NCI-H2196 (cell line): ENCODE data around the gene CDC42EP5.
"Not testable (repeated sequence)": the region's sequence is repeated elsewhere in the genome, so short reads cannot be mapped to it uniquely, and the experiment has no call there.

Experiments
- DNase-seq: peaks from one replicate; lab custom pipeline; 2025; ENCODE audit not compliant: unreplicated experiment; lab: John Stamatoyannopoulos, UW

CDC42EP5 gene, protein sequence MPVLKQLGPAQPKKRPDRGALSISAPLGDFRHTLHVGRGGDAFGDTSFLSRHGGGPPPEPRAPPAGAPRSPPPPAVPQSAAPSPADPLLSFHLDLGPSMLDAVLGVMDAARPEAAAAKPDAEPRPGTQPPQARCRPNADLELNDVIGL

DNA sequence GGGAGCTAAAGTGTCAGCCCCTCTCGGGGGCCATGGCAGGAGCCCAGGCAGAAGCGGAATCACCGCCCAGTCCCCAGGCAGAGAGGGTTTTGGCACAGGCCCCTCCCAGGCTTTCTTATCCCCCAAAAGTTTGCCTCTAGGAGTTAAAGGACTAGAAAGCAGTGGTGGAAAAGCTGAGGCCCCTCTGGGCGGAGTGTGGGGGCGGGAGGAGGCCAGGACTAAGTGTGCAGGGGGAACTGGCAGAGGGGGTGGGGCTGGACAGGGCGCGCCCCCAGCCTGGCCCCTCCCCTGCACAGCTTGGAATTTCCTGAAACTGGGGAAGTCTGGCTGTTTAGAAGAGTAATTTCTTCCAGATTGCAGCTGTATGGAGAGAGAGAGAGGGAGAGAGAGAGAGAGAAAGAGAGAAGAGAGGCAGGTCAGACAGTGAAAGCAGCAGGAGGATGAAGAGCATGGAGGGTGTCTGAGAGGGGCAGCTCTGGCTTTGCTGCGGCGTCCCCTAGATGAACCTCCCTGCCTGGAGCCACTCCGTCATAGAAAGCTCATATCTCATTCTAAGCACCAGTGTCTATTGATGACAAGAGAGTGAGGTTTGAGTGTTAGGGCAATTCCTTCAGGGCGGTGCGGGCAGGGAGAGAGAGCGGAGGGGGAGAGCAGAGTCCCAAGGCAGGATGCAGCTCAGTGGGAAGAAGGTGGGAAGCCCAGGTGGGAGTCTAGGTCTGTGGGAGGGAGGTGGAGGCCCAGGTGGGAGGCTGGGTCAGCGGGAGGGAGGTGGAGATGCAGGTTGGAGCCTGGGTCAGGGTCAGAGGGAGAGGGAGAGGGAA, at the start of gene CDC42EP5:
CDC42EP5 (minus strand) TSS at position 226 of the 821 bp plus-strand sequence. CDS start 7,749 bp downstream, outside the sequence.
- DNase-seq = no peak

DNA sequence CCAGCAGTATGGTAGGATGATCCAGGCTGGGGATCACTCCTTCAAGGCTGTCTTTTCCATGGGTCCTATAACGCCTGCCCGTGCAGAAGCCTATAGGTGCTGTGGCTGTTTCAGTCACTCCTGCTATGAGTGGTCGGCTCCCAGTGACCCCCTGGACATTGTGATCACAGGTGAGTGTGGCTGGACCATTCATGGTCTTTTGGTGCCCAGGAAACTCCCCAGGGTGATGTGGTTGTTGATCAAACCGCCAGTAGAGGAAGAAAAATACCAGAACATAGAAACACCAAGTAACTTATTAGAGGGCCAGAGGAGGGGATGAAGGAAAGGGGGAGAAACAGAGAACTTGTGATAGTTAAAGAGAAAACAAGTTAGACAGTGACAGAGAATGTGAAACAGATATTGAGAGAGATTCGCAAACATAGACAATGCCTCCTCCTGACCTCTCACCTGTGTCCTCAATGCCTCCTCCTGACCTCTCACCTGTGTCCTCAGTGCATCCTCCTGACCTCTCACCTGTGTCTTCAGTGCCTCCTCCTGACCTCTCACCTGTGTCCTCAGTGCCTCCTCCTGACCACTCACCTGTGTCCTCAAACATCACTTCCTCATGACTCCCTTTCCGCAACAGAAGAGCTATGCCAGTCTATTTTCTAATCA, 48.9 kb upstream of the CDC42EP5 start:
- no peak for DNase-seq

DNA sequence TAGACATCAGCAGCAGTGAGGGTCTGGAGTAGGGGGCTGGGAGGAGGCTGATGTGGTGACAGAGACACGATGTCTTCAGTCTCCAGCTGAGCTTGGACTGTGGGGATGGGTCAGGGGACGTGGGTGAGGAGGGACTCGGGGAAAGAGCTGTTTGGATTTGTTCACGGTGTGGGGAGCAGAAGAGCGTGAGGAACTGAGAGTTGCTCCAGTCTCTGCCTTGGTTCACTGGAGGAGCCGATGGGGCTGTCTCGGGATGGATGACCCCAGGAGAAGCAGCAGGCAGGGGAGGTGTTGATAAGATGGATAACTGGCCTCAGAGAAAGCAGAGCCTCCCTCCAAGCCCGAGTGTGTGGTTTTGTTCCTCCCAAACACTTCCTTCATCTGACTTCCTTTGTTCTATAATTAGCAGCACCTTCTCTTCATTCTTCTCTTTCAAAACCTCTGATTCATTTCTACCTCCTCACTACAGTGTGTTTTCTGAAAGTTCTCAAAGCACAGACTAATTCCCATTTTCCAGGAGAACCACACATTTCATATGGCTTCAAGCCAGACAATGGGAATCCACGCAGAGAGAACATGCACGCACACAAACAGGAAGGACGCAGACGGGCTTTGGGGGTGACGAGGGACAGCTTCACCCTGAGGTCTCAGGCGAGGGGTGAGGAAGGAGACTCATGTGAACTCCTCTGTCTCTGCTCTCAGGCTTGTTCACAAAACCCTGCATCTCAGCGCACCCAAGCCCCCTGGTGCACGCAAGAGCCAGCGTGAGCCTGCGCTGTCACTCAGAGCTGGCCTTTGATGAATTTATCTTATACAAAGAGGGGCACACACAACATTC, 48.1 kb upstream of the CDC42EP5 start:
- no peak for DNase-seq

DNA sequence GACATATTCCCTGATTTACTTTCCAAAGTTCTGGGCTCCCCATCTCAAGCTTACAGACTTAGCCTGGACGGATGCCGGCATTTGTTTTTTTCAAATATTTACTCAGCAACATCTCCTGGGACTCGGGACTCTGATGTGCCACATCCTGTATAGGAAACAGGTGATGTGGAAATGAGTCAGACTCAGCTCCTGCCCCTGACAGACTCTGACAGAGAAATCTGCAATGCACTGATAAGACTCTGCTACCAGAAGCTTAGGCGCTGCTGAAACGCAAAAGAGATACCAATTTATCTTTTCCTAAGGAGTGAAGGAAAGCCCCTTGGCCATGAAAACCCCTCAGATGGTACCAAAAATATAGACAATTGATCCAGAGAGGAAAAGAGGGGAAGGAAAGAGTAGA, 45.7 kb upstream of the CDC42EP5 start:
- peak; percentile 82 for DNase-seq

DNA sequence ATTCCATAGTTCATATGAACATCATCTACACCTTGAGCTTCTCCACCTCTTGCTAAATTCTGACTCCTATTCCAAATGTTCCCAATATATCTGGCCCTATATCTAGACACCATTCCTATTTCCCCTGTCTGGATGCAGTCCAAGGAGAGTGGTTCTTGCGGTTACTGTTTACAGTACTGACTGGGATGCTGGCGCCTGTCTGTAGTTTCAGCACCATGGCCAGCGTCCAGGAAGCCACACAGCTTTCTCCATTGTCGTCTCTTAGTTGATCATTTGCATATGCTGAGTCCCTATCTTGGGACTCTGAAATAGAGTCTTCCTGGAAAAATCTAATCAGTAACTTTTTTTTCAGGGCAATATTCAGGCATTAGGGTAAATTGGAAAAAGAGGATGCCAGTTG, 44.4 kb upstream of the CDC42EP5 start:
- peak; percentile 87 for DNase-seq

DNA sequence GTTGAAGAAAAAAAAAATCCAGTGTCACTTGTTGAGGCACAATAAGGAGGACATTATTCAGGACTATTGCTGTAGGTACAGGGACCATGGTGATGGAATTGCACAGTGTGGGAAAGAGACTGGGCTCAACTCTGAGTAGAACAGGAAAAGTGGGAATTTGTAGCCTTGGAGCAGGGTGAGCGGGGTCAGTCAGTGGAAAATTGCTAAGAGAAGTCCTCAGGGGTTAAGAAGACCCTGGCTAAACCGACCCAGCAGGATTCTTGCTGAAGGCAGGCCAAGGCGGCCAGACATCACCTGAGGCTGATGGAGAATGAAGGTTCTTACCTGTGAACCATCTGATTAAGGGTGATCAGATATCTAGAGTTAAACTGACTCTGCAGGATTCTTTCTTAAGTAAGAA, 42.1 kb upstream of the CDC42EP5 start:
- DNase-seq = no peak

DNA sequence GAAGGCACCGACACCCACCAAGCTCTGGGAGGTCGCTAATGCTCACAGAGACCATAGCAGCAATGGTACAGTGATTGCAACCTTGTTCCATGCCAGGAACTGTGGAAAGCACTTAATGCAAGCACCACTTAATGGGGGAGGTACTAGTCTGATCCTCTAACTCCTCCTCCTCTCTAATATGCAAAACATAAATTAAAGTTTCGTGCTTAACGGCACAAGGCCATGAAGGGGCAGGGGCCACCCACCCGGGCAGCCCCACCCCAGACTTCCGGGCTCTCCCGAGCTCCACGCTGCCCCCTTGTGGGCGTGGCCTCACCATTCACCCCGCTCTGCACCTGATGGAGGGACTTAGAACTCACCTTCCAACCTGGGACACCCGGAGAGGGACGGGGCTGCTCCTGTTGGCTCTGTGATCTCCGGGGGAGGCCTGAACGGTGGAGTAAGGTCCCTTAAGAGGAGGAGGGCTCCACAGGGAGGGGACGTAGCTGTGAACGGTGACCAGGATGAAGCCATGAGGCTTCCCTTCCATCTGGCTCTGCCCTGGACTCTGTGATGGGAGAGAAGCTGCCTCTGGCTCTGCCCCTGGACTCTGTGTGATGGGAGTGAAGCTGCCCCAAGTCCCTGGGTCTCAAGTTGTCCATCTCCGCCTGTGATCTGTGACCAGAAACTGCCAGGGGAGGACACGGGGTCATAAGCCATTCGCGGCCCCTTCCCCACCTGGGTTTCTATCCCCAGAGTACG, 36.3 kb upstream of the CDC42EP5 start:
- DNase-seq = not testable (repeated sequence)

DNA sequence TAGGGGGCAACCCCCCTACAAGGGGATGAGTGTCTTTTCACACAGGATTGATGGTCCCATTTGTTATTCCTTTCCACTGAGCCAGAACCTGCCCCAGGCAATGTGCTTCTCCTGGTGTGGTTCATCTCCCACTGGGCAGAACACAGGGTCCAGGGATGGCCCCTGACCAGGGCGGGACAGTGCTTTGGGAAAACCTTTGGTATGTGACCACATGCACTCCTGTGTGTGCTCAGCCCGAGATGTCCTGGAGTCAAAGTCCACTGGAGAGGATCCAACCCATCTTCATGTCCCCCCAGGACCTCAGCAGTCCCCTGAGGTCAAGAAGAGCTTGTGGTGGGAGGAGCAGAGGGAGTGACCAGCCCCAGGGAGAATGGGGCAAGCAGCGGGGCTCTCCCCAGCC, 35.4 kb upstream of the CDC42EP5 start:
- DNase-seq = not testable (repeated sequence)

DNA sequence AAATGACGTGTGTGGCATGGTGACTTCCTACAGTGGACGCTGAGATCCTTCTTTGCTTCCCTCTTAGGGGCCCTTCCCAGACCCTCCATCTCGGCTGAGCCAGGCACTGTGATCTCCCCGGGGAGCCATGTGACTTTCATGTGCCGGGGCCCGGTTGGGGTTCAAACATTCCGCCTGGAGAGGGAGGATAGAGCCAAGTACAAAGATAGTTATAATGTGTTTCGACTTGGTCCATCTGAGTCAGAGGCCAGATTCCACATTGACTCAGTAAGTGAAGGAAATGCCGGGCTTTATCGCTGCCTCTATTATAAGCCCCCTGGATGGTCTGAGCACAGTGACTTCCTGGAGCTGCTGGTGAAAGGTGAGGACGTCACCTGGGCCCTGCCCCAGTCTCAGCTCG, 34.7 kb upstream of the CDC42EP5 start:
- DNase-seq = no peak

DNA sequence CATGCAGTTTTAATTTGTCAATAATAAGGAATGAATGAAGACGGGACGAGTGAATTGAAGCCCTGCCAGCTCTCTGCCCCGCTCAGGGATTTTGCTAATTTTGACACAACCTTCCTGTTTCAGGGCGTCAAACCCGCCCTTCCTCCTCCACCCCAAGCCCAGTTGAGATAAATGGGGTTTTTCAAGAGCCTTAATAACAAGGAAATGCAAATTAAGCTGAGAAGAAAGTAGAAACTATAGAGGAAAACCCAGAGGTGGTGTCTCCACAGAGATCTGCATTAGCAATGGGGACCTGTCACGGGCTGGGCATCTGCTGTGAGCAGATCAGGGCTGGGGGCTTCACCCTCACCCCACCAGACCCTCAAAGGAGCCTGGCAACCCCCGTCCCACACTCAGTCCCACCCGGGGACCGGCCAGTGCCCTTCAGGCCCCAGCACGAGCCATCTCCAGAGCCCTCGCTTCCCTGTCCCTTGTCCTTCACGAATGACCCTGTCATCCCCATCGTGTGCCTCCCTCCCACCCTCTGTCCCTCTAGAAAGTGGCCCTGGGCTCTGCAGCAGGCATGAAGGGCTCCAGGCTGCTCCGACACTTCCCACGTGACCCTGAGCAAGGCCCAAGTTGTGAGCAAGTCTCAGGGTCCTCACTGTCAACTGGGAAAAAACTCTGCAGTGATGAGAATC, 34.1 kb upstream of the CDC42EP5 start:
- DNase-seq = not testable (repeated sequence)

DNA sequence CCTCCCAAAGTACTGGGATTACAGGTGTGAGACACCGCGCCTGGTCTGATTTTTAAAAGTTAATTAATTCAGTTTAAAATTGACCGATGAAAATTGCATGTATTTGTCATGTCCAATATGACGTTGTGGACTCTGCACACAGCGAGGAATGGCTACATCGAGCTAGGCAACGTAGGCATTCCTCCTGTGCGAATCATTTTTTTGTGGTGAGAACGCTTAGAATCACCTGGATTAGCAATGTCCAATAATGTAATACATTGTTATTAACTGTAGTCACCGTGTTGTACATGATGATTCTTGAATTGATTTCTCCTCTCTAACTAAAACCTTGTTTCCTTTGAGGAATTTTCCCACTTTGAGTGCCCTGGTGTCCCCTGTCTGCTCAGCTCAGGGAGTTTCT, 33.0 kb upstream of the CDC42EP5 start:
- DNase-seq = no peak

DNA sequence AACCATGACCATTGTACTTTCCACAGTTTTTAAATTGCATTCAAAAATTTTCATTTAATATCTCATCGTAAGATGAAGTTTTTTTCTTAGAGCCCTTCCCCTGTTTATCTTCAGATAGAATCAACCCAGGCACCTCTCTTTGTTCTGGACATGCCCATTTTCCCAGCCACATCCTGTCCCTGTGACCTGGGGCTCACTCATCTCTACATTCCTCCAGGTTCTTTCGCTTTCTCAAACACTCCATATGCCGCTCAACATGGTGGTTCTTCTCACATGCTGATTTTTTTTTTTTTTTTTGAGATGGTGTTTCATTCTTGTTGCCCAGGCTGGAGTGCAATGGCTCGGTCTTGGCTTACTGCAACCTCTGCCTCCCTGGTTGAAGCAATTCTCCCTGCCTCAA, 32.4 kb upstream of the CDC42EP5 start:
- not testable (repeated sequence) for DNase-seq

DNA sequence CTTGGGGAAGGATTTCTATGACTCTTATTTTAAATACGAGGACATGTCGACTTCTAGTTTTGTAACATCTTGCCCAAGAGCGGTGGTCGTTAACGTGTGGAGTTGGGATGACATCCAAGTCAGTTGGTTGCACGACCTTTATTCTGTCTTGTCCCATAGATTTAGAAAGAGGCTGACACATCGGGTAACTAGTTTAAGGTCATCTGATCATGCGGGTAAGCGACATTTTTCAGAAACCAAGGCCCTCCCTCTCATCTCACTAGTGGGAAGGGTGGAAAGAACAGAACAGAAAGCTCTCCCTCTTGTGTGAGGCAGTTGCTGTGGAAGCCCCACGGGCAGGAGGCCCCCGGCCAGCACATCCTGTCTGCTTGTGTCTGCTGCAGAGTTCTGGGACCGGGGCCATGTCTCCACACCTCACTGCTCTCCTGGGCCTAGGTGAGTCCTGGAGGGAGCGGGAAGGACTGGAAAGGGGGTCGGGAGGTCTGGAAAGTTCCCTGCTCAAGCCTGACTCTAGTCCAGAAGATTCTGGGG, 29.5 kb upstream of the CDC42EP5 start, which contains the start of gene LAIR2:
LAIR2 (plus strand) TSS at position 314 of the 531 bp plus-strand sequence; CDS start at position 402, 88 bp downstream.
- no peak for DNase-seq

DNA sequence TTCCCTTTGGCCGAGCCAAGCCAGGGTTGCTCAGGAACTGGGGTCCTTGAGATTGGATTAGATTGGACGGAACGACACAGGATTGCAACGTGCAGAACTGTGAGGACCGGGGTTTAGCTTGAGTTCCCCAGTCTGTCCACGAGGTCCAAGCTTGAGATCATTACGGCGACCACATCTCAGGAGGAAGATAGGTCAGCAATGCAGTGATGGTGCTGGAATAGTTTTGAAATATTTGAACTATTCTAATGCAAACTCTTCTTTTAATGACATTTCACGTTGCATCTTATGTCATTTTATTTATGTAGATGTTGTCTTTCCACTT, 25.3 kb upstream of the CDC42EP5 start:
- not testable (repeated sequence) for DNase-seq

DNA sequence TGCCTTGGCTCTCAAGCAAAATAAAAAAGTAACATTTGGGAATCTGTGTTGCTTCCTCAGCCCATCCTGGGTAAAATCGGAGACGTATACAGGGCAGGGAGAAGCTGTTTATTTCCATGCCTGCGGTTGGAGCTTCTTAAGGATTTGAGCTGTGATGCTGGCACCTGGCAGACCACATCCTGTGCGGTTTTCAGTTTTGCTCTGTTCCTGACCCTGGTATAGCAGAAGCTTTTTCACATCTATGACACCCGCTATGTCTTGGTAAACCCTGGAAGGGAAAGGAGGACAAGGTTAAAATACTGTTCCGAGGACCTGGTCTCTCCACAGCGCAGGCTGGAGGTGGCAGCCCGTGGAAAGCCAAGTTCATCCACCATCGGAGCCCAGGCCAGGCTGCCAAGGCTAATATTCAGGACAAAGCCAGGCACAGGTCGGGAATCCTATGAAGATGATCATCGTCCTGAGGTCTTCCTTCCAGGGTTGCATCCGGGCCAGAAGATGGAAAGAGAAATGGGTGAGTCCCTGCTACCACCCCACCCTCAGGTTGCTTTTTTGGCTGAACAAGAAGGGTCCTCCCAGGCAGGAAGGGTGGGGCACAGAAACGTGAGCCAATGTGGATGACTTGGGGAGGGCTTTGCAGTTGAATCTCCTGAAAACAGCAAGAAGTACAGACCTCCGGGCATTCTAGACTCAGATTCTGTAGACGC, 24.8 kb upstream of the CDC42EP5 start:
- not testable (repeated sequence) for DNase-seq

DNA sequence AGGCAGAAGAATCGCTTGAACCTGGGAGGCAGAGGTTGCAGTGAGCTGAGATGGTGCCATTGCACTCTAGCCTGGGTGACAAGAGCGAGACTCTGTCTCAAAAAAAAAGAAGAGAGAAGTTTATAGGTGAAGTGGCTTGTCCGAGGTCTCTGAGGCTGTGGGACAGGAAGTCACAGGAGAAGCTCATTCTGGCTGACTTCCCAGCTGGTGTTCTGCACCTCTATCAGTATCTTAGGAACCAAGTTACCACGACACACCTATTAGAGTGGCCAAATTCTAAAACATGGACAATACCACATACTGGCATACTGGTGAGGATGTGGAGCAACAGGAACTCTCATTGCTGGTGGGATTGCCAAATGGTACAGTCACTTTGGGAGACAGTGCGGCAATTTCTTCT, 22.2 kb upstream of the CDC42EP5 start:
- DNase-seq = not testable (repeated sequence)

DNA sequence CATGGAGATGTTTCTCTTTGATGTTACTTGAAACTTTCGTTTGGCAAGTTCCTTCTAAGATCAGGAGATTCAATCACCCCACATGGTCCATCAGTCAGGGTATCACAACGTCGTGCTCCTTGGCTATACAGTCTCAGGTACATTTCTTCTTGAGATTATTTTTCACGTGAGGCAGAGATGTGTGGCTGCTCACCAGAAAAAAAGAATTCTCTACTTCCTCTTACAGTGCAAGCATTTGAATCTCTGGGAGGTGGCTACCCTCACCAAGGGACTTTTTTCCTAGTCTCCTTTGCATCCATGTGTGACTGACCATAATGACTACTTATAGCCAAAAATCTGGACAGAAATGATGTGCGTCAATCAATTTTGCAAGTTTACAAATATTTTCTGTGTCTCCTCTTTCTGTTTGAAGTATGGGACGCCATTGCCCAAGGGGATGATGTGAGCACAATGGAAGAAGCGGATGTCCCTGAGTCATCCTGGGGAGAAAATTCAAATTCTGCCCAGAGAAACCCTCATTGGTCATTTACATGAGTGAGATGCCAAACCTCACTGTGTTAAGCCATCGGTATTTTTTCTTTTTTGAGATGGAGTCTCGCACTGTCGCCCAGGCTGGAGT, 21.0 kb upstream of the CDC42EP5 start:
- DNase-seq = no peak

DNA sequence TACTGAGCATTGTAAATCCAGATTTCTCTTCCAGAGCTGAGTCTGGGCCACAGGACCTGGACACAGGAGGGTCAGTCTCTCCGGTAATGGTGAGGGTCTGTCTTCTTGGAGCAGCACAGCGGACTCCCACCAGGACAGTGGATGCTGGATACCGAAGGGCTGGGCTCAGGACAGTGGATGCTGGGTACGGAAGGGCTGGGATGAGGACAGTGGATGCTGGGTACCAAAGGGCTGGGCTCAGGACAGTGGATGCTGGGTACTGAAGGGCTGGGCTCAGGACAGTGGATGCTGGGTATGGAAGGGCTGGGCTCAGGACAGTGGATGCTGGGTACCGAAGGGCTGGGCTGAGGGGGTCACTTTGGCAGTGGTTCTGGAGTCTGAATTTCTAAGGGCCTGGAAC, 20.0 kb upstream of the CDC42EP5 start:
- not testable (repeated sequence) for DNase-seq

DNA sequence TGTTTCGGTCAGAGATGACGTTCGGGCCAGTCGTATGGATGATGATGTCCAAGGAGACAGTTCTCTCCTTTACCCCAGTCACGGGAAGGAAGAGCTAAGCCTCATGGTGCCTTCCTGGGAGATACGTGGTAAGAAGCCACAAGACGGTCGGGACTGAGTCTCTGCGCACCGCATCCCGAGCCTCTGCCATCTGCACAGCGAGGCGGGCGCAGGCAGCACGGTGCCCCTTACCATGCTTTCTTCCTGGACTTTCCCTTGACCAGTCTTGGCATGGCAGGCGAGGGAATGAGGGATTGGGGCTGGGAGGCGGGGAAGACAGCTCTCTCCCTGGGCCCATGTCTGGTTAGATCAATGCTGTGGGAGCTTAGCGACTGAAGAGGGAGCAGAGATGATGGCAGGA, 19.5 kb upstream of the CDC42EP5 start:
- DNase-seq = no peak
